Neural crest cell (in vitro differentiated cells): ENCODE data around the gene CEACAM16. TPM values are rescaled to one million over a fixed set of nuclear protein-coding genes. Genes with fewer than 3 reads are reported as not detected.

Experiments
- DNase-seq: peaks from one replicate; pipeline ENCODE4 v3.0.0; 2021; ENCODE audit warnings: low read depth, mixed read lengths, low spot score
- H3K27ac Mint-ChIP-seq: one replicate; pipeline ENCODE4 v1.8.0; 2021; ENCODE audit warnings: mild to moderate bottlenecking, mixed read lengths; ENCODE audit not compliant: unreplicated experiment
- H3K27me3 Mint-ChIP-seq: 2 replicates; pipeline ENCODE4 v1.8.0; 2021; ENCODE audit warnings: low read depth, mild to moderate bottlenecking, mixed read lengths
- H3K36me3 Mint-ChIP-seq: 2 replicates; pipeline ENCODE4 v1.8.0; 2021; ENCODE audit warnings: low read depth, mild to moderate bottlenecking, mixed read lengths
- H3K4me1 Mint-ChIP-seq: 2 replicates; pipeline ENCODE4 v1.8.0; 2021; ENCODE audit warnings: mixed read lengths
- H3K4me3 Mint-ChIP-seq: one replicate; pipeline ENCODE4 v1.8.0; 2021; ENCODE audit warnings: mild to moderate bottlenecking, mixed read lengths
- H3K9me3 Mint-ChIP-seq: 2 replicates; pipeline ENCODE4 v1.8.0; 2021; ENCODE audit warnings: mixed read lengths
- total RNA-seq: library from RNA; stranded (reverse); gene quantifications from 2 replicates; pipeline ENCODE4 v1.2.1, GENCODE V29; 2021
- TF ChIP-seq, protein P1 (sequence below): fragments of 200-600 bp; sonication (generic); conservative IDR thresholded peaks from 2 replicates; pipeline ENCODE4 v1.5.0; 2021; ENCODE audit warnings: antibody characterized with exemption, mild to moderate bottlenecking

Gene CEACAM16
- total RNA-seq, 1 donor from 2014 or later: not detected

DNA sequence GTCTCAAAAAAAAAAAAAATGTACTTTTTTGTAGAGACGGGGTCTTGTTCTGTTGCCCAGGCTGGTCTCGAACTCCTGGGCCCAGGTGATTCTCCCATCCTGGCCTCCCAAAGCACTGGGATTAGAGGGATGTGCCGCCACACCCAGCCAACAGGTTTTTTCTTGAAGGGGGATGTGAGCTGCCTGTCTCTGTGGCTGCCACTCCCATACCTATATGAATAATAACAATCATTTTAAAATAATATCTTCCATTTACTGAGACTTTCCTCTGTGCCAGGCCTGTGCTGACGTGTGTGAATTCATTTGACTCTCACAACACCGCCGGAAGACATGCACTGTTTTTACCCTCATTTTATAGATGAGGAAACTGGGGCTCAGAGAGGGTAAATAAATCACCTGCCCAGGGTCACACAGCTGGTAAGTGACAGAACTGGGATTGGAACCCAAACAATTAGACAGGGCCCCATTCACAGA, 42.3 kb downstream of the CEACAM16 start:
- DNase-seq: no peak
- Mint-ChIP-seq H3K36me3 (no peaks in the 10 kb centered on the region), H3K4me3 (no peak overlapping the region), H3K27ac (no peak overlapping the region), H3K4me1 (no peaks in the 10 kb centered on the region), H3K27me3 (peaks cover 47% of the 10 kb centered on the region), H3K9me3 (no peaks in the 10 kb centered on the region)
- TF ChIP-seq, protein P1, sequence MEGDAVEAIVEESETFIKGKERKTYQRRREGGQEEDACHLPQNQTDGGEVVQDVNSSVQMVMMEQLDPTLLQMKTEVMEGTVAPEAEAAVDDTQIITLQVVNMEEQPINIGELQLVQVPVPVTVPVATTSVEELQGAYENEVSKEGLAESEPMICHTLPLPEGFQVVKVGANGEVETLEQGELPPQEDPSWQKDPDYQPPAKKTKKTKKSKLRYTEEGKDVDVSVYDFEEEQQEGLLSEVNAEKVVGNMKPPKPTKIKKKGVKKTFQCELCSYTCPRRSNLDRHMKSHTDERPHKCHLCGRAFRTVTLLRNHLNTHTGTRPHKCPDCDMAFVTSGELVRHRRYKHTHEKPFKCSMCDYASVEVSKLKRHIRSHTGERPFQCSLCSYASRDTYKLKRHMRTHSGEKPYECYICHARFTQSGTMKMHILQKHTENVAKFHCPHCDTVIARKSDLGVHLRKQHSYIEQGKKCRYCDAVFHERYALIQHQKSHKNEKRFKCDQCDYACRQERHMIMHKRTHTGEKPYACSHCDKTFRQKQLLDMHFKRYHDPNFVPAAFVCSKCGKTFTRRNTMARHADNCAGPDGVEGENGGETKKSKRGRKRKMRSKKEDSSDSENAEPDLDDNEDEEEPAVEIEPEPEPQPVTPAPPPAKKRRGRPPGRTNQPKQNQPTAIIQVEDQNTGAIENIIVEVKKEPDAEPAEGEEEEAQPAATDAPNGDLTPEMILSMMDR: no peak

GRCh38 chr19:44741841-44742329, 42.9 kb downstream of the CEACAM16 start:
- no peak overlapping the region for H3K27ac Mint-ChIP-seq

DNA sequence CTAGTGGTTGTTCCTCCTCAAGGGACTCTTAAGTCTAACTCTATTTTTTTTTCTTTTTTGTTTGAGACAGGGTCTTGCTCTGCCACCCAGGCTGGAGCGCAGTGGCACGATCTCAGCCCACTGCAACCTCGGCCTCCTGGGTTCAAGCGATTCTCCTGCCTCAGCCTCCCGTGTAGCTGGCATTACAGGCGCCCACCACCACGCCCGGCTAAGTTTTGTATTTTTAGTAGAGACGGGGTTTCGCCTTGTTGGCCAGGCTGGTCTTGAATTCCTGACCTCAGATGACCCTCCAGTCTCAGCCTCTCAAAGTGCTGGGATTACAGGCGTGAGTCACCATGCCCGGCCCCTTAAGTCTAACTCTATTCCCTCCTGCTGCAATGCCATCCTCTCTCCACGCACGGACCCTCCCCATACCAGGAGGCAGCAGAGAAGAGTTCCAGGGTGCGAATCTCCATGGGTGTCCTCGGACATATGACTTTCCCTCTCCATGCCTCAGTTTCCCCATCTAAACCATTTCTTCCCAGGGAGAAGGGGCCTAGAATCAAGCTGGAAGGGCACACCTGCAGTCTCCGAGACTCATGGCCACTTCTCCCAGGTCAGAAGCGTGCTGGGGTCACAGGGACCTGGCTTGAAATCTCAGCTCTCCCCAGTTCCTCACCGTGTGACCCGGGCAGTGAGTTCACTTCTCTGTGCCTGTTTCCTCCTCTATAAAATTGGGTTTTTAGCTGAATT, 43.5 kb downstream of the CEACAM16 start:
- no peaks in the 10 kb centered on the region for H3K9me3 Mint-ChIP-seq
- TF ChIP-seq, protein P1: no peak
- H3K27ac Mint-ChIP-seq: no peak overlapping the region
- no peaks in the 10 kb centered on the region for H3K4me1 Mint-ChIP-seq
- H3K36me3 Mint-ChIP-seq: no peaks in the 10 kb centered on the region
- peaks cover 52% of the 10 kb centered on the region for H3K27me3 Mint-ChIP-seq
- no peak overlapping the region for H3K4me3 Mint-ChIP-seq
- no peak for DNase-seq

More at GRCh38 chr19:44741841-44742329, 42.9 kb downstream of the CEACAM16 start:
- no peaks in the 10 kb centered on the region for H3K4me1 Mint-ChIP-seq
- H3K36me3 Mint-ChIP-seq: no peaks in the 10 kb centered on the region
- no peak for DNase-seq
- TF ChIP-seq, protein P1: no peak
- H3K9me3 Mint-ChIP-seq: no peaks in the 10 kb centered on the region
- peaks cover 51% of the 10 kb centered on the region for H3K27me3 Mint-ChIP-seq
- H3K4me3 Mint-ChIP-seq: no peak overlapping the region

DNA sequence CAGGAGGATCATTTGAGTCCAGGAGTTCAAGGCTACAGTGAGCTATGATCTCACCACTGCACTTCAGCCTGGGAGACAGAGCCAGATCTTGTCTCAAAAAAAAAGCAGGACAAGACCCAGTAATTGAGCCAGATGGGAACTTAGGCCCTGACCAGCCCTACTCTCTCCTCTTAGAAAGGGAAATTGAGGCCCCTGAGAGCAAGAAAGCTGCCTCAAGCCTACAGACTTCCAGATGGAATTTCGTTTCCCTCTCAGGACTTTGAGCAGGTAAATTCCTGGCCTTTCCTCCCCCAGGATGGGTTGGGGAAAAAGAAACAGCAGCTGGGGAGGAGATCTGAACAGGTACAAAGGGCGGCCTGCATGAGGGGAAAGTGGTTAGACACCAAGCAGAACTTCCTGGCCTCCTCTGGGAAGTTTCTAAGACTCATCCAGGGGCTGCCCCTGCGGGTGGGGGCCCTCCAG, 46.0 kb downstream of the CEACAM16 start:
- TF ChIP-seq, protein P1: no peak
- H3K4me3 Mint-ChIP-seq: peak overlapping the region; percentile 59
- no peak for DNase-seq
- peaks cover 6% of the 10 kb centered on the region for H3K4me1 Mint-ChIP-seq
- no peaks in the 10 kb centered on the region for H3K36me3 Mint-ChIP-seq
- H3K9me3 Mint-ChIP-seq: no peaks in the 10 kb centered on the region
- peaks cover 50% of the 10 kb centered on the region for H3K27me3 Mint-ChIP-seq
- H3K27ac Mint-ChIP-seq: no peak overlapping the region

DNA sequence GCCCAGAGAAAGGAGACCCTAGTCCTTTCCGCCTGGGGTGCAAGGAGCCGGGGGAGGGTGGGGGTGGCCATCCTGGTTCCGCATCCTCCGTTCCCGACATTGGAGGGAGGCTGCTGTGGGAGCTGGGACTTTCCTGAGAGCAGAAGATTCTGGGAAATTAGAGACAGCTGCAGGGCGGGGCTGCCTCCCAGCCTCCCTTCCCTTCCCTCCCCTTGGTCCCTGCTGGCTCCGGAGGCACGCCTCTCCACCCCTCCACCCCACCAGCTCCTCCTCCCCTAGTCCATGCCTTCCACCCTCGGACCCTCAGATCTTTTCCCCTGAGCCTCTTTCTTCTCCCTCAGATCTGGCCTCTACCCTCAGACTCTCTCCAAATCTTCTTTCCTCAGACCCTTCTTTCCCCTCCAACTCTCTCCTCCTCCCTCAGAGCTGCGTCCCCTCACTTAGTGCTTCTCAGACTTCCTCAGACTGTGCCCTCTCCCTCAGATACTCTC, 46.4 kb downstream of the CEACAM16 start:
- no peaks in the 10 kb centered on the region for H3K36me3 Mint-ChIP-seq
- H3K4me1 Mint-ChIP-seq: peaks cover 6% of the 10 kb centered on the region
- no peak for DNase-seq
- no peak overlapping the region for H3K4me3 Mint-ChIP-seq
- no peak overlapping the region for H3K27ac Mint-ChIP-seq
- H3K9me3 Mint-ChIP-seq: no peaks in the 10 kb centered on the region
- H3K27me3 Mint-ChIP-seq: peaks cover 54% of the 10 kb centered on the region
- TF ChIP-seq, protein P1: no peak
